HG03469 (cell line): Measurements from ENCODE around the gene PTPRG.

Experiments used
- ATAC-seq: cut with Tn5 transposase; IDR thresholded peaks from one replicate; pipeline ENCODE4 v1.9.1; 2021; ENCODE audit warnings: mild to moderate bottlenecking, moderate library complexity, moderate number of reproducible peaks; ENCODE audit not compliant: unreplicated experiment

PTPRG gene

DNA sequence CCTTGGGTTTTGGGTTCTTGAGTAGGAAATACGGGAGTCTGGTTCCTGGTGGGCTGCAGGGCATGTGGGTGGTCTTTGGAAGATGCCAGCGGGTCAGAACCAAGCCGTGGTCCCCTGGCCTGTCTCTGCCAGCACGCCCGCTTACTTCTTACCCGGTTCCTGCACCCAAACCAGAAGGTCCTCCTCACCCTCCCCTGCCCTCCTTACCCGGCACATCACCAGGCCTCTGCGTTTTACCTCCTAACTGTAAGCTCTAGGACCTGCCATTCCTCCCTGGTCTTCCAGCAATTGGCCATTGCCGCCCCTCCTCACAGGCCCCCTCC is 628.0 kb downstream of the PTPRG start:
- ATAC-seq = no peak

DNA sequence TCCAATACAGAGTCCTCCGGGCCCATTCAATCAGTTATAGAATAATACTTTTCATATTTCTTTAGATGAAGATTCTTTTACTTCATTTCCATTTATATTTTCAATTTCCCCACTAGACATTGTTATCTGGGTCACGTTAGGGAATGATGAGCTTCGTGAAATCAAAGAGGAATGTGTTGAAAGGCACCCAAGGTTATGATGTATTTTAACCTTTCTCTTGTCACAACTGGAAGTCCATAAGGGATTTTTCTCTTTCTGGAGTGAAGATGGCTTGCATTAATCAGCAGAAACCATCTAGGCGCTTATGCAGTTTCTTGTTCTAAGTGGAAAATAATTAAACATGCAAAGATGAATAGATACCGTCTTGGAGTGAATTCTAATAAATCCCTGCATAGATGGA is 631.5 kb downstream of the PTPRG start:
- no peak for ATAC-seq

DNA sequence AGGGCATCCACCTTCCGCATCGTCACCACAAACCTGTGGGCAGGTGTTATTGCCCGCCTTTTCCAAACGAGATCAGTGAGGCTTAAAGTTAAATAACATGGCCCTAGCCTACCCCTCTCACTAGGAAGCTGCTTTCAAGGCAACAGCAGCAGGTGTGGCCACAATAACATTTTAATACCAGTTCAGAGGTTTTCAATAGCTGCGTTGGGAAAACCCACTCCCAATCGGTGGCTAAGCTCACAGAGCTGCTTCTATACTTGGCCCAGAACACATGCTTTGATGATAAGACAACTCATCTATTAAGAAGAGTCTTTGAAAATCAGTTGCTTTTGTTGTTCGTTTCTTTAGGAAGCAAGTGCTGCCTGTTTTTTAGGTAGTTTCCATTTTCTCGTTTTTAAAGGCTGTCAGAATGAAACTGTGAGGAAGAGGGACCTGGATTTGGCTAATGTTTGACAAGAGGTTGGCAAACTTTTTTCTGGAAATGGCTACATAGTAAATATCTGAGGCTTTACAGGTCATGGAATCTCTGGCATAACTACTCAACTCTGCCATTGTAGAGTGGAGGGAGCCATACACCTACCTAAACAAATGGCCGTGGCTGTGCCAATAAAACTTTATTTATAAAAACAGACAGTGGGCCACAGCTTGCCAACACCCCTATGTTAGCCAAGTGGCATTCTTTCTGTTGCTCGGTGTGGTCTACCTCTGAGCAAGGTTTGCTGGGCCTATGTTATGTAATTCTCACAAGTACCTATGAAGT is 632.4 kb downstream of the PTPRG start:
- ATAC-seq = no peak

DNA sequence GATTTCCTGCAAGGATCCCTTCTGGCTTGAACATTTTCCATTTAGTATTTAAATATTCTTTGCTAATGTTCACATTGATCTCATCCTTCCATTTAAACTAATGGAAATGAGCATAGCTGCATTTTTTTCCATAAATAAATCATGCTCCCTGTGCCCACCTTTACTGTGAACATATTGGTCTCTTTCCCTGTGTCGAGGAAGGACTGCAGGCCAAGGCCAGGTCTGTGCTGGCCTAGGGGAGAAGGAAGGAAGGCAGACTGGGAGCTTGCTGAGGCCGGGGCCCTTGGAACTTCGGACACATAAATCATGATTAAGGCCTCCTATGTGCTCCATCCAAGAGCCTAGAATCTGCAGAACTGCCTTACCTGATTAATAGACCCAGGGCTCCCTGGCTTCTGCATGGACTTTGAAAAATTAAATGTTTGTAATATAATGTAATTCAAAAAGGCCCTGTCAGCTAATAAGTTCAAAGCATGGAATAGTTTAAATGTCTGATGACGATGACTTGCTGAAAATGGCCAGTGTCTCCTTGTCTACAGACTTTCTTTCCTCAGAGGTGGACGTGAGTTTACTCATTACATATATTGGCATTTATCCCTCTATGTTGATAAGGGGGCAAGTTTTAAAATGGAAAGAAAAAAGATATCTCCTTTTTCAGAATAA is 636.1 kb downstream of the PTPRG start:
- no peak for ATAC-seq

DNA sequence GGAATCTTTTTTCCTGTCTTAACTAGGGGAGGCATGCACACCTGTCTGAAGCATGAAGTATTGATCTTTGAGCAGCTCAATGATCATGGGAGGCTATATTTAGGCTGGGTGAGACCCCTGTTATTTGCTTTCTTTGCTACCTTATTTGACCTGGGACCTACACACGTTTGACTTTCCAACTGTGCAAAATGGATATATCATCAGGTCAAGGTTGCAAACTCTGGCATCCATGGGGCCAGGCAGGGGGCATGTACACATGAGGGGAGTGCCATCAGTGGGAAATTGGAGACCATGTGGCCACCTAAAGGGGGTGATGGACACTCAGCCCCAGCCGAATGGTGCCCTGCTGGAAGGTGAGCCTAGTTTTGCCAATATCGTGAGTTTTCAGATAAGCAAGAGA is 637.8 kb downstream of the PTPRG start:
- no peak for ATAC-seq

DNA sequence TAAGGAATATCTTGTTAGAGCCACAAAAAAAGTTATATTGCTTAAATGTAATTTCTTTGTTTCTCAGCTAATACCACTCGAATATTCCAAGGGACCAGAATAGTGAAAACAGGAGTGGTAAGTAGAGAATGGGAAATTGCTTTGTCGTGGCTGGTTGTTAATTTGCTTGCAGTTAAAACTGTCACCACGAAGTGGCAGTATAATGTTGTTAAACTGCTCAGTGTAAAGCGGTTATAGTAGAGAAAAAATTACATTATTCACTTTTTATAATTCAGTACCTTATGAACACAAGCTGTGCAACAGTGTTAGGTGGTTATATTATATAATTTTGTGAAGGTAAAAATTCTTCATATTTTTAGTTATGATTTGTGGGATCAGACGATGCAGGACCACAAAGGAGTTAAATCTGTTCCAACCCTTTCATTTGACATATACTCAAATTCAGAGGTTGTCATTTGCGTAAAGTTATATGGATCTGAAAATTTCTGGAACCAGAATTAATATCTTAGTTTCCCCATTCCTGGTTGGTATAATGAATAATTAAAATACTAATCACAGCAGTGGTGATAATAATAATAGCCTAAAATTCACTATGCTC is 640.2 kb downstream of the PTPRG start:
- no peak for ATAC-seq

DNA sequence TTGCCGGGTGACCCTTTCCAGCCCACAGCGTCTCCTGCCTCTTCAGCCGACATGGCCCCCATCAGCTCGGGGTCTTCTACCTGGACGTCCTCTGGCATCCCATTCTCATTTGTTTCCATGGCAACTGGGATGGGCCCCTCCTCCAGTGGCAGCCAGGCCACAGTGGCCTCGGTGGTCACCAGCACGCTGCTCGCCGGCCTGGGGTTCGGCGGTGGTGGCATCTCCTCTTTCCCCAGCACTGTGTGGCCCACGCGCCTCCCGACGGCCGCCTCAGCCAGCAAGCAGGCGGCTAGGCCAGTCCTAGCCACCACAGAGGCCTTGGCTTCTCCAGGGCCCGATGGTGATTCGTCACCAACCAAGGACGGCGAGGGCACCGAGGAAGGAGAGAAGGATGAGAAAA is 641.8 kb downstream of the PTPRG start:
- no peak for ATAC-seq

DNA sequence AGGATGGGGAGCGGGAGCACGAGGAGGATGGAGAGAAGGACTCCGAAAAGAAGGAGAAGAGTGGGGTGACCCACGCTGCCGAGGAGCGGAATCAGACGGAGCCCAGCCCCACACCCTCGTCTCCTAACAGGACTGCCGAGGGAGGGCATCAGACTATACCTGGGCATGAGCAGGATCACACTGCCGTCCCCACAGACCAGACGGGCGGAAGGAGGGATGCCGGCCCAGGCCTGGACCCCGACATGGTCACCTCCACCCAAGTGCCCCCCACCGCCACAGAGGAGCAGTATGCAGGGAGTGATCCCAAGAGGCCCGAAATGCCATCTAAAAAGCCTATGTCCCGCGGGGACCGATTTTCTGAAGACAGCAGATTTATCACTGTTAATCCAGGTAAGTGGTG is 642.2 kb downstream of the PTPRG start:
- no peak for ATAC-seq

DNA sequence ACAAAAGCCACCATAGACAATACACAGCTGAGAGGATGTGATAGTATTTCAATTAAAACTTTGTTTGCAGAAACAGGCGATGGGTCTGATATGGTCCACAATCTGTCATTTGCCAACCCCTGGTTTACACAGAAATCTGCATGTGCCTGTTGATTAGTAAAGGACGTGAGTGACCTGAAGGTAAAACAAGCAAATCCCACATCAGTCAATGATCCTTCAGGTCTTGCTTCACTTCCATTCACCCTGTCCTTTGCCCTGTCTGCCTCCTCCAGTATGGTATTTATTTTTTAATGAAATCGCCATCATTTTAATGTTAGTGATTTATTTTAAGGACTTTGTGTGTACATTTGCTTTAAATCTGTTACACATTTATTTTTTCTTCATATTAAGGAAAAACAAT is 645.8 kb downstream of the PTPRG start:
- ATAC-seq = no peak

DNA sequence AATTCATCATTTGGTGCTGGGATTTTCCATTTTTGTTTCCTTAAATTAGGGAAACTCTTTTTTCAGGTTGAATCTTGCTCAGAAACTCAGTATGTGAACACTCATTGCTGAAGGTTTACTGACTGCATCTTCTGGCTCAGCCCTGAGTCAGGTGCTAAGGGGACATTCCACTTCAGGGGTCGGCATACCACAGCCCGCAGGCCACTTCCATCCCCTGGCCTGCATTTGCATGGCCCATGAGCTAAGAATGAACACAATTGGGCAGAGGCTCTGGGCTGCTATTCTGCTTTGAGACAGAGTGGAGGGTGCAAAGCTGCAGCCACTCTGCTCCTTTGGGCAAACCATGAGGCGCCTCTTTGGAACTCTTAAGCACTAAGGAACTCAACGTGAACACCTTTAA is 647.0 kb downstream of the PTPRG start:
- no peak for ATAC-seq

DNA sequence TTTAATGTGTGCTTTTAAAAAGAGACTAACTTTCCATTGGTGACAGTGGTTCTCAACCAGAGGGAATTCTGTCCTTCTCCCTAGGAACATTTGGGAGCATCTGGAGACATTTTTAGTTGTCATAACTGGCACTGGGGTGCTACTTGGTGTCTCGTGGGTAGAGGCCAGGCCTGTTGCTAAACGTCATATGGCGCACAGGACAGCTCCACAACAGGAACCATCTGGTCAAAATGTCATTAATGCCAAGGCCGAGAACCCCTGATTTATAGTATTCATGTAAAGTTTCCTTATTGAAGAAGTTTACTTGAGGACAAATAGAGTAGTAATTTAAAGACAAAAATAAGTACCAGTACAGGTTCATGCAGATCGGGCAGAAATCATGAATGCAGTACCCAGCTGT is 647.7 kb downstream of the PTPRG start:
- ATAC-seq = no peak

DNA sequence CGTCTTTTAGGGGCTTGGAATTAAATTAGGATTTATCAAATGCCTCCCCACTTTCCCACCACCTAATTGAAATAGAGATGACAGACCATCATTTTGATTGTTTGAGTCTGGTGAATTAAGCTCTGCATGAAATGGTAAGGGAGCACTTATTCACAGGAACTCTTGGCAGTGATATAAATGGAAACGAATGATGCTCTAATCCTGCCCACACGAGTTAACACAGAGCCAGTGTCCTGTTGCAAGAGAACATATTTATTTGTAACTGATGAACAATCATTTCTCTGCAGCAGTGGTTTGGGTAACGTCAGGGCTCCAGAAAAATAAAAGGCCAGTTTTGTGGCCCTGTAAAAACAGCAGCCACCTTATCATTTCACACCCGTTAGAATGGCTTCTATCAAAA is 648.6 kb downstream of the PTPRG start:
- ATAC-seq = no peak

DNA sequence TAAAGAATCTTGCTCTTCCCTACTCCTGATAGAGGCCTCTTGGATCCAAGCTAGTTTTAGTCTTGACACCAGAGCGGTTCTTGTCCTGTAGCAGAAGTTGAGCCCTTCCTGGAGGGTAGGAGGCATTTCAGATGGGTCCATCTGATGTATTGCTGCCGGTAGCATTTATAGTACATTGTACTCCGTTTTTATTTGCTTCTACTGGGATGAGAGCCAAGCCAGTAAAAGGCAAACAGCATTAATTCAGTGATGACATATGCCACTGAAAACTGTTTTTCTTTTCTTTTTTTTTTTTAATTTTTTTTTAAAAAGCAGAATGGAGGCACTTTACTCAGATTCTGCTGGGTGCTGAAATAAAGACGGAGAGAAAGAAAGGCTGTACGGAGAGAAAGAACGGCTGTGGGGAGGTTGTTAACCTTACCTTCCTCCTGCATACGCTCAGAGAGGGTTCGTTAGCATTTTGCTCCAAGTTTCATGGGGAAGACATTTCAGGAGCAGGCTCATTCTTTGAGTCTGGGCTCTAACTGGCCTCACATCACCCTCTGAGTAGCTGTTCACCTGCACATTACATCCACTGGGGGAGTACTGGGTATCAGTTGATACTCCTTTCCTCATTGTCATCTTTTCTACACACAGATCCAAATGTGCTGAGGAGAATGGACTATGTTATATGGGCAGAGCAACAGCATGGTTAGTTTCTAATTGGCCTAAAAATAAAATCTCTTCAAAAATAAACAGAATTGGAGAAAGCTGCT is 650.5 kb downstream of the PTPRG start:
- no peak for ATAC-seq

DNA sequence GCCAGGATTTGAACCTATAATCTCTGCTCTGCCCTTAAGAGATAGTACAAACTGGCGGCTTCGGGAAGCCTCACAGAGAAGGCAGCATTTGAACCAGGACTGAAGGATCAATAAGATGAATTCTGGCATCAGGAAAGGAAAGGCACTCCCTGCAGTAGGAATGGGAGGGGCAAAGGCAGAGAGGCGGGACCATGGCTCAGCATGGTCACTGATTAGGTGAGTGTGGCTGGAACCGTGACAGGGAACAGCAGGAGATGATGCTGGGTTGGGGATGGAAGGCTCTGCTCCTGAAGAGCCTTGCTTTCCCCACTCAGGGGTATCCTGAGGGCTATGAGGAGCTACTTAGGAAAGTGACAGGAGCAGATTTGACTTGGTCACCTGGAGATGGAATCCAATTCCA is 653.5 kb downstream of the PTPRG start:
- no peak for ATAC-seq

DNA sequence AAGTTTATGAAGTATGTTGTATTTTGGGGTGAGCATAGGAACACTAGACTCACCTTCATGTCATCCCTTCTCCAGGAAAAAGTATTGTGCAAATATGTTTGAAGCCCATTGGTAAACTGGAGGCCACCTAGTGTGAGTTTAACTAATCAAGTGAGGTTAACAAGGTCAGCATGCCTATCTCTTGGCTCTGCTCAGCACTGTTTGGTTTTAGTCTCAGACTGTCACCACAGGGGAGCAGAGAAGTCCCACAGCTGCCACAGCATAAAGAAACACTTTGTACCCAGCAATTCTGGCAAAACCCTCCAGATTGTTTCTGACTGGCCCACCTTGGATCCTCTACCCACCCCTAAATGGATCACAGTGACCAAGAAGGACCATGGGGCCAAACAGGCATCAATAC is 659.2 kb downstream of the PTPRG start:
- ATAC-seq = no peak

DNA sequence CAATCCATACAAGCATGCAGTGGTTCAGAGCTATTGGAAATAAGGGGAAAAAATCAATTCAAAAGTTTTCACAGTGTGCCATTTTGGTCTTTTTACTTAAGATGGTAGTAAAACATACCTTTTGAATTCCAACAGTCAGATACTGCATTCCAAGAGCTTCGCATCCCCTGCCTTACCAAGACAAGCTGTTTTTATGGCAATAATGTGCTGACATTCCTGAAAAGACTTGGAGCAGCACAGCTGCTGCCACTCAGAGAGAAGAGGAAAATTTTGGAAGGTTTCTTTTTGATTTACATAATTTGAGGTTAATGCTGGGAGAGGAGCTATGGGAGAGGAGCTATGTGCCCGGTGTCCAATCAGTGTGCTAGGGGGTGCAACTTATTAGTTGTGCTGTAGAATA is 663.7 kb downstream of the PTPRG start:
- no peak for ATAC-seq

DNA sequence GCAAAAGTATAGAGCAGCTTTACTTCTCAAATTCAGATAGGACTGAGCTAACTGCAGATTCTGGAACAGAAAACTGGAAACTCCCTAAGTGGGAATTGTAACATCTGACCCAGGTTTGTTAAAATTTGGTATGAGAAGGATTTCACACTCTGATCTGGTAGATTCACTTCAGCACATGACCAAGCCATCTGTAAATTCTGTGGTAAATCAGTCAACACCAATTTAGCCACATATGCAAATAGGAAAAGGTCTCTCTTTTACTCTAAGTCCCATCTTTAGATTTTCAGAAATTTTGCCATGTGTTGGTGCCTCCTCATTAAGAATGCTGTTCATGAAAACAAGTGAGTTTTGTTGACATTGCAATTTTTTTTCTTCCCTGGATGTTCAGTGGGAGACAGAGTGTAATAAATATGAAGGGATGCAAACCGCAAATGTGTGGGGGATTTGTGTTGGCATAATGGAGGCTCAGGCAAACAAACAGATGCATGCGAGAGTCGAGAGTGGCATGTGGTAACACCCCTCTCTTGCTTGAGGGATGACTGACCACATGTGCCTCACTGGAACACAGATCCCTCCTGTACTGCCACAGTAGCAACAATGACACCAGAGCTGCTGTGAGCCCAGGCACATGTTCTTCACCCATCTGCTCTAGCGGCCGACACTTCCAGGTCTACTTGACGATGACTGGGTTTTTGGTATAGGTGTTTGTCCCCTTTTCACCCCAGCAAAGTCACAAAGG is 665.4 kb downstream of the PTPRG start:
- ATAC-seq = peak; percentile 48

DNA sequence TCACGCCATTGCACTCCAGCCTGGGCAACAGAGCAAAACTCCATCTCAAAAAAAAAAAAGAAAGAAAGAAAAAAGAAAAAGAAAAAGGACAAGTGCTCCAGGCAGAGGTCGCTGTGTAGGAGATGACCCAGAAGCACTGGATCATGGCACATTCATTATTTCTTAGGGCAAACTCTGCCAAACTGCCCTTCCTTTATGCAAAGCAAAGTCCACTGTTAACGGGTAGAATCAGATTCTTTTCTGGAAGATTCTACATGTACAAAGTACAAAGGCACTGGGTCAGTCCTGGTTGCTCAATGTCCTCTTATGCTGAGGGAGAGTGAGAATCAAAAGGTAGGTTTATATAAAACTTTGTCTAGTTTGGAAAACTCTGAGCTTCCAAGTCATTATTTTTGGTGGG is 667.1 kb downstream of the PTPRG start:
- no peak for ATAC-seq

DNA sequence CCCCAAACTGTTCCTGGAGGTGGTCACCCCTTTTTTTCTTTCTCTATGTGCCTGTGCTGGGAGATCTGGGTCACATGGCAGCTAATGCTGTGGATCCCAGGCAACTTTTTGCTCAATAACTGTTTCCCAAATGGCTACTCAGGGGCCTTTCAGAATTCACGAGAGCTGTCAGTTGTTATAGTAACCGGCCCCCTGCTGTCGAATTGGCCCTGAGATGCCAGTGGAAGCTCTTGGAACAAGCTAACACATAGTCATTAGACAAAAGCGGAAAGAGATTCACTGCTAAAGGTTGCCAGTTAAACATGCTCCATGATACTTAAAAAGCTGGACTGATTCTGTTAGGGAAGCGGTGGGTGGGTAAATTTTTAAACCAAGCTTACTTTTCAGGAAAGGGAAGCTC is 667.8 kb downstream of the PTPRG start:
- no peak for ATAC-seq

DNA sequence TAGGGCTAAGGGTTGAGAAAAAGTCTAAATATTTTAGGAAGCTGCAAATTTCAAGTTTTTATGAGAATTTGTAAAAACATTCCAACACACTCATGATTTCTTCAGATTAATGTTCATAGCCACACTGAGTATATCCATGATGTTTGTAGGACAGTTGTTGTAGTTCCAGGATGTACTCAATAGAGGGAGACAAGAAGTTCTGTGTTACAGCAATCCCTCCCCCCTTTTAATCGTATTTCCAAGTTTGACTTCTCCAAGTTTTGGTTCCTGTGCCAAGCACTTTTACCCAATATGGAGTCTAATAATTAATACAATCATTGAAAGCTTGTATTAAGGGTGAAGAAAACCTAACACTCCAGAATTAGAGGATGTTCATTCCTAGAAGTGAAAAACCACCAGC is 668.5 kb downstream of the PTPRG start:
- ATAC-seq = no peak

DNA sequence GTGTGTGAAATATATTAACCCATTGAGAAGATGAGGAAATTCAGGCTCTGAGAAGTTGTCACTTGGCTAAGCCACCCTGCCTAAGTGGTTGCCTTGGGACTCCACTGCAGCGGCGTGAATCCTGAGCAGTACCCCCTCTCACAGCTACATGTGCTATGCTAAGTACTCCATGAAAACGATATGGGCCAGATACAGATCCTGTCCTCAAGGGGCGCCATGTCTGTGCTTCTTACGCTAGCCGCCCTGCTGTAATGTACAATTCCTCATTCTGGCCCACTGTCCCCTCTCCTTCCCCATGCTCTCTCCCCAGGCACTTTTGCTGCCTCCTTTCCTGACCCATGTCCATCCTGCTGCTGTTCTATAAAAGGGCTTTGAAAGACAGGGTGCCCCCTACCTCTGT is 671.7 kb downstream of the PTPRG start:
- no peak for ATAC-seq
